WTC11 (cell line): ENCODE results near the gene C19orf47. TPM values are rescaled to one million over a fixed set of nuclear protein-coding genes. Genes with fewer than 3 reads are reported as not detected.

ENCODE experiments used
- ATAC-seq: fragments of 200-7000 bp; cut with Tn5 transposase; 2 replicates; pipeline ENCODE4 v1.10.0; 2021; ENCODE audit warnings: mild to moderate bottlenecking, moderate library complexity
- CTCF ChIA-PET: fragments of 300-600 bp; sonication (Branson Sonifier 250); formaldehyde crosslinking; loops from one replicate; lab custom pipeline; 2021; ENCODE audit warnings: antibody characterized with exemption; lab: Charles Lee
- POLR2A ChIA-PET: fragments of 350-600 bp; sonication (Branson Sonifier 250); formaldehyde crosslinking; loops from one replicate; lab custom pipeline; 2021; ENCODE audit warnings: antibody characterized with exemption; lab: Charles Lee
- DNase-seq: peaks from one replicate; pipeline ENCODE4 v3.0.0; 2021; ENCODE audit warnings: low spot score
- H3K27ac Mint-ChIP-seq: 2 replicates; pipeline ENCODE4 v1.8.0; 2021; ENCODE audit warnings: mixed read lengths
- H3K27me3 Mint-ChIP-seq: 2 replicates; pipeline ENCODE4 v1.8.0; 2021; ENCODE audit warnings: low read depth, mild to moderate bottlenecking, moderate library complexity, mixed read lengths
- H3K36me3 Mint-ChIP-seq: 2 replicates; pipeline ENCODE4 v1.8.0; 2021; ENCODE audit warnings: mixed read lengths
- H3K4me1 Mint-ChIP-seq: 2 replicates; pipeline ENCODE4 v1.8.0; 2022; ENCODE audit warnings: mixed read lengths
- H3K4me3 Mint-ChIP-seq: 2 replicates; pipeline ENCODE4 v1.8.0; 2021; ENCODE audit warnings: mild to moderate bottlenecking, moderate library complexity, mixed read lengths
- H3K9me3 Mint-ChIP-seq: 2 replicates; pipeline ENCODE4 v1.8.0; 2021; ENCODE audit warnings: mixed read lengths
- CBFB ChIP-seq: sonication (generic); formaldehyde crosslinking; IDR thresholded peaks from 2 replicates; pipeline ENCODE4 v1.8.1; 2022; ENCODE audit warnings: mild to moderate bottlenecking, low read depth, missing genetic modification reagents
- CREB1 ChIP-seq: sonication (generic); formaldehyde crosslinking; IDR thresholded peaks from 2 replicates; pipeline ENCODE4 v1.8.0; 2023; ENCODE audit warnings: mild to moderate bottlenecking, missing genetic modification reagents
- ESRRA ChIP-seq: sonication (generic); formaldehyde crosslinking; IDR thresholded peaks from 2 replicates; pipeline ENCODE4 v1.8.1; 2022; ENCODE audit warnings: mild to moderate bottlenecking, missing genetic modification reagents, borderline replicate concordance
- GABPB1 ChIP-seq: sonication (generic); formaldehyde crosslinking; IDR thresholded peaks from 2 replicates; pipeline ENCODE4 v1.8.1; 2023; ENCODE audit warnings: mild to moderate bottlenecking, missing genetic modification reagents
- MXD4 ChIP-seq: fragments of 250-450 bp; sonication (Bioruptor Pico); IDR thresholded peaks from 2 replicates; pipeline ENCODE4 v1.8.0; 2021; ENCODE audit warnings: mild to moderate bottlenecking, moderate library complexity, borderline replicate concordance
- MYBL2 ChIP-seq: sonication (generic); formaldehyde crosslinking; IDR thresholded peaks from 2 replicates; pipeline ENCODE4 v1.8.1; 2023; ENCODE audit warnings: mild to moderate bottlenecking, moderate library complexity, missing genetic modification reagents
- NFE2L1 ChIP-seq: sonication (generic); formaldehyde crosslinking; IDR thresholded peaks from 2 replicates; pipeline ENCODE4 v1.8.1; 2023; ENCODE audit warnings: missing genetic modification reagents
- PRRX2 ChIP-seq: fragments of 250-450 bp; sonication (Bioruptor Pico); IDR thresholded peaks from 2 replicates; pipeline ENCODE4 v1.8.0; 2021; ENCODE audit warnings: mild to moderate bottlenecking
- SMAD3 ChIP-seq: sonication (generic); formaldehyde crosslinking; IDR thresholded peaks from 2 replicates; pipeline ENCODE4 v1.8.0; 2022; ENCODE audit warnings: missing genetic modification reagents, mild to moderate bottlenecking, borderline replicate concordance
- ZNF219 ChIP-seq: sonication (generic); formaldehyde crosslinking; IDR thresholded peaks from 2 replicates; pipeline ENCODE4 v1.8.0; 2023; ENCODE audit warnings: missing genetic modification reagents, mild to moderate bottlenecking, borderline replicate concordance
- ZNF232 ChIP-seq: sonication (generic); formaldehyde crosslinking; IDR thresholded peaks from 2 replicates; pipeline ENCODE4 v1.8.0; 2022; ENCODE audit warnings: mild to moderate bottlenecking, missing genetic modification reagents
- total RNA-seq: library from RNA; stranded (reverse); gene quantifications from 3 replicates; pipeline ENCODE4 v1.2.3, GENCODE V29; 2021
- TF ChIP-seq, protein P1 (sequence below): sonication (generic); formaldehyde crosslinking; IDR thresholded peaks from 2 replicates; pipeline ENCODE4 v1.8.1; 2023; ENCODE audit warnings: mild to moderate bottlenecking, missing genetic modification reagents, moderate library complexity
- TF ChIP-seq, protein P2 (sequence below): sonication (generic); formaldehyde crosslinking; IDR thresholded peaks from 2 replicates; pipeline ENCODE4 v1.8.1; 2022; ENCODE audit warnings: mild to moderate bottlenecking, missing genetic modification reagents, moderate library complexity, borderline replicate concordance
- TF ChIP-seq, protein P3 (sequence below): sonication (generic); formaldehyde crosslinking; IDR thresholded peaks from 2 replicates; pipeline ENCODE4 v1.8.0; 2022; ENCODE audit warnings: mild to moderate bottlenecking, missing genetic modification reagents
- TF ChIP-seq, protein P4 (sequence below): sonication (generic); formaldehyde crosslinking; IDR thresholded peaks from 2 replicates; pipeline ENCODE4 v1.8.1; 2023; ENCODE audit warnings: mild to moderate bottlenecking, missing genetic modification reagents
- TF ChIP-seq, protein P5 (sequence below): sonication (generic); formaldehyde crosslinking; IDR thresholded peaks from 2 replicates; pipeline ENCODE4 v1.8.1; 2022; ENCODE audit warnings: mild to moderate bottlenecking, moderate library complexity, missing genetic modification reagents
- TF ChIP-seq, protein P6 (sequence below): sonication (generic); formaldehyde crosslinking; IDR thresholded peaks from 2 replicates; pipeline ENCODE4 v1.8.0; 2022; ENCODE audit warnings: mild to moderate bottlenecking, missing genetic modification reagents
- TF ChIP-seq, protein P7 (sequence below): fragments of 200-600 bp; IDR thresholded peaks from 2 replicates; pipeline ENCODE4 v1.8.0; 2022; ENCODE audit warnings: antibody characterized with exemption
- TF ChIP-seq, protein P8 (sequence below): sonication (generic); formaldehyde crosslinking; IDR thresholded peaks from 2 replicates; pipeline ENCODE4 v1.8.0; 2023; ENCODE audit warnings: missing genetic modification reagents, mild to moderate bottlenecking, borderline replicate concordance
- TF ChIP-seq, protein P9 (sequence below): sonication (generic); formaldehyde crosslinking; IDR thresholded peaks from 2 replicates; pipeline ENCODE4 v1.8.1; 2022; ENCODE audit warnings: missing genetic modification reagents, borderline replicate concordance

Gene C19orf47
- total RNA-seq, 1 experiment from 2014 or later, result 15.6 TPM

DNA sequence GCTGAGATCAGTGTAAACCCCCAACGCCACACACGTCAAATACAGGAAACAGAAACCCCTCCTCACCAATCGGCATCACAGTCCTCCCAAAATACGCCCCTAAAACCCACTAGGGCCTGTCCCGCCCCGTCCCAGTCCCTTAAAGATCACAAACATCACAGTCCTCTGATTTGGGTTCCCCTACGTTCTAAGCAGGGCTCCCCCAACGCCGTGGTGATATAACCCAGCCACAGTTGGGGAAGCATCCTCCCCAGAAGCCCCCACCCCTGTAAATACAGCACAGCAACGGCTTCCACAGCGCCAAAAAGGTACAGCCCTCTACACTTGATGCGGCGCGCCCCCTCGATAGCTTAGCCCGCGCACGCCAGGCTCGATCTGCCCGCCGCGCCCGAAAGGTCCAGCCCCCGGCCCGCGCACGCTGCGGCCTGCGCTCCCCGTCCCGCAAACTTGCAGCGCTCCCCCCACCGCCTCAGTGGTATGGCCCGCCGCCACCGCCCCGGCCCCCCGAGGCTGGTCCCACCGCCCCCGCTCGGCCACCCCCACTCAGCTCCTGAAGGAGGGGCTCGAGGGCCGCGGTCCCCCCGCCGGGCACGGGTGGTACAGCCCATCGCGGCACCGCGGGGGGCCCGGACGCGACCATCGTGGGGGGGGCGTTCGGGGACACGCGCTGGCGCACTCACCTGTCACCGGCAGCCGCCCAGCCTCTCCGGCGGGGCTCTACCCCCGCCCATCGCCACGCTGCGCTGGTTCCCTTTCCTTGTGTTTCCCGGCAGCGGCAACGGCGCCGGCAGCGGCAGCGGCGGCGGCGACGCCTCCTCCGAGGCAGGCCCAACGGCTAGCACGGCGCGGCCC lies 63.5 kb downstream of the C19orf47 start, which contains the start of gene AKT2:
AKT2 (minus strand) TSS at position 845 of the 852 bp plus-strand sequence. CDS start 20,078 bp downstream, outside the sequence.
- CTCF ChIA-PET, result interaction anchor here (0.7 to 1.7 kb wide), 8 partner anchors 9 to 522 kb away, joined by 3 to 6 read pairs (median 4); no protein-coding TSS in a partner anchor
- TF ChIP-seq, protein P1, sequence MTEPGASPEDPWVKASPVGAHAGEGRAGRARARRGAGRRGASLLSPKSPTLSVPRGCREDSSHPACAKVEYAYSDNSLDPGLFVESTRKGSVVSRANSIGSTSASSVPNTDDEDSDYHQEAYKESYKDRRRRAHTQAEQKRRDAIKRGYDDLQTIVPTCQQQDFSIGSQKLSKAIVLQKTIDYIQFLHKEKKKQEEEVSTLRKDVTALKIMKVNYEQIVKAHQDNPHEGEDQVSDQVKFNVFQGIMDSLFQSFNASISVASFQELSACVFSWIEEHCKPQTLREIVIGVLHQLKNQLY, result no peak
- TF ChIP-seq MXD4, result no peak
- TF ChIP-seq, protein P2, sequence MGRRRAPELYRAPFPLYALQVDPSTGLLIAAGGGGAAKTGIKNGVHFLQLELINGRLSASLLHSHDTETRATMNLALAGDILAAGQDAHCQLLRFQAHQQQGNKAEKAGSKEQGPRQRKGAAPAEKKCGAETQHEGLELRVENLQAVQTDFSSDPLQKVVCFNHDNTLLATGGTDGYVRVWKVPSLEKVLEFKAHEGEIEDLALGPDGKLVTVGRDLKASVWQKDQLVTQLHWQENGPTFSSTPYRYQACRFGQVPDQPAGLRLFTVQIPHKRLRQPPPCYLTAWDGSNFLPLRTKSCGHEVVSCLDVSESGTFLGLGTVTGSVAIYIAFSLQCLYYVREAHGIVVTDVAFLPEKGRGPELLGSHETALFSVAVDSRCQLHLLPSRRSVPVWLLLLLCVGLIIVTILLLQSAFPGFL (CRISPR knock-in tag), result no peak
- no peak for TF ChIP-seq CREB1
- TF ChIP-seq, protein P3, sequence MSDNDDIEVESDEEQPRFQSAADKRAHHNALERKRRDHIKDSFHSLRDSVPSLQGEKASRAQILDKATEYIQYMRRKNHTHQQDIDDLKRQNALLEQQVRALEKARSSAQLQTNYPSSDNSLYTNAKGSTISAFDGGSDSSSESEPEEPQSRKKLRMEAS (CRISPR knock-in tag), result peak; percentile 25; the same call in 1 of the 2 replicates
- TF ChIP-seq, protein P4, sequence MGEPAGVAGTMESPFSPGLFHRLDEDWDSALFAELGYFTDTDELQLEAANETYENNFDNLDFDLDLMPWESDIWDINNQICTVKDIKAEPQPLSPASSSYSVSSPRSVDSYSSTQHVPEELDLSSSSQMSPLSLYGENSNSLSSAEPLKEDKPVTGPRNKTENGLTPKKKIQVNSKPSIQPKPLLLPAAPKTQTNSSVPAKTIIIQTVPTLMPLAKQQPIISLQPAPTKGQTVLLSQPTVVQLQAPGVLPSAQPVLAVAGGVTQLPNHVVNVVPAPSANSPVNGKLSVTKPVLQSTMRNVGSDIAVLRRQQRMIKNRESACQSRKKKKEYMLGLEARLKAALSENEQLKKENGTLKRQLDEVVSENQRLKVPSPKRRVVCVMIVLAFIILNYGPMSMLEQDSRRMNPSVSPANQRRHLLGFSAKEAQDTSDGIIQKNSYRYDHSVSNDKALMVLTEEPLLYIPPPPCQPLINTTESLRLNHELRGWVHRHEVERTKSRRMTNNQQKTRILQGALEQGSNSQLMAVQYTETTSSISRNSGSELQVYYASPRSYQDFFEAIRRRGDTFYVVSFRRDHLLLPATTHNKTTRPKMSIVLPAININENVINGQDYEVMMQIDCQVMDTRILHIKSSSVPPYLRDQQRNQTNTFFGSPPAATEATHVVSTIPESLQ (CRISPR knock-in tag), result no peak
- no peak for TF ChIP-seq GABPB1 (CRISPR knock-in tag)
- no peak for TF ChIP-seq NFE2L1 (CRISPR knock-in tag)
- TF ChIP-seq MYBL2, result peak; percentile 57; the same call in 1 of the 2 replicates
- TF ChIP-seq ZNF232 (CRISPR knock-in tag), result no peak; the same call in 1 of the 2 replicates
- no peak for TF ChIP-seq PRRX2 (CRISPR knock-in tag)
- TF ChIP-seq, protein P5, sequence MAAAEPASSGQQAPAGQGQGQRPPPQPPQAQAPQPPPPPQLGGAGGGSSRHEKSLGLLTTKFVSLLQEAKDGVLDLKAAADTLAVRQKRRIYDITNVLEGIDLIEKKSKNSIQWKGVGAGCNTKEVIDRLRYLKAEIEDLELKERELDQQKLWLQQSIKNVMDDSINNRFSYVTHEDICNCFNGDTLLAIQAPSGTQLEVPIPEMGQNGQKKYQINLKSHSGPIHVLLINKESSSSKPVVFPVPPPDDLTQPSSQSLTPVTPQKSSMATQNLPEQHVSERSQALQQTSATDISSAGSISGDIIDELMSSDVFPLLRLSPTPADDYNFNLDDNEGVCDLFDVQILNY (CRISPR knock-in tag), result 0 out of 2 replicates have a peak, but pooled peaks have one; percentile 47
- TF ChIP-seq, protein P6, sequence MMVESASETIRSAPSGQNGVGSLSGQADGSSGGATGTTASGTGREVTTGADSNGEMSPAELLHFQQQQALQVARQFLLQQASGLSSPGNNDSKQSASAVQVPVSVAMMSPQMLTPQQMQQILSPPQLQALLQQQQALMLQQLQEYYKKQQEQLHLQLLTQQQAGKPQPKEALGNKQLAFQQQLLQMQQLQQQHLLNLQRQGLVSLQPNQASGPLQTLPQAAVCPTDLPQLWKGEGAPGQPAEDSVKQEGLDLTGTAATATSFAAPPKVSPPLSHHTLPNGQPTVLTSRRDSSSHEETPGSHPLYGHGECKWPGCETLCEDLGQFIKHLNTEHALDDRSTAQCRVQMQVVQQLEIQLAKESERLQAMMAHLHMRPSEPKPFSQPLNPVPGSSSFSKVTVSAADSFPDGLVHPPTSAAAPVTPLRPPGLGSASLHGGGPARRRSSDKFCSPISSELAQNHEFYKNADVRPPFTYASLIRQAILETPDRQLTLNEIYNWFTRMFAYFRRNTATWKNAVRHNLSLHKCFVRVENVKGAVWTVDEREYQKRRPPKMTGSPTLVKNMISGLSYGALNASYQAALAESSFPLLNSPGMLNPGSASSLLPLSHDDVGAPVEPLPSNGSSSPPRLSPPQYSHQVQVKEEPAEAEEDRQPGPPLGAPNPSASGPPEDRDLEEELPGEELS, result peak; percentile 10; the same call in 1 of the 2 replicates
- TF ChIP-seq, protein P7, sequence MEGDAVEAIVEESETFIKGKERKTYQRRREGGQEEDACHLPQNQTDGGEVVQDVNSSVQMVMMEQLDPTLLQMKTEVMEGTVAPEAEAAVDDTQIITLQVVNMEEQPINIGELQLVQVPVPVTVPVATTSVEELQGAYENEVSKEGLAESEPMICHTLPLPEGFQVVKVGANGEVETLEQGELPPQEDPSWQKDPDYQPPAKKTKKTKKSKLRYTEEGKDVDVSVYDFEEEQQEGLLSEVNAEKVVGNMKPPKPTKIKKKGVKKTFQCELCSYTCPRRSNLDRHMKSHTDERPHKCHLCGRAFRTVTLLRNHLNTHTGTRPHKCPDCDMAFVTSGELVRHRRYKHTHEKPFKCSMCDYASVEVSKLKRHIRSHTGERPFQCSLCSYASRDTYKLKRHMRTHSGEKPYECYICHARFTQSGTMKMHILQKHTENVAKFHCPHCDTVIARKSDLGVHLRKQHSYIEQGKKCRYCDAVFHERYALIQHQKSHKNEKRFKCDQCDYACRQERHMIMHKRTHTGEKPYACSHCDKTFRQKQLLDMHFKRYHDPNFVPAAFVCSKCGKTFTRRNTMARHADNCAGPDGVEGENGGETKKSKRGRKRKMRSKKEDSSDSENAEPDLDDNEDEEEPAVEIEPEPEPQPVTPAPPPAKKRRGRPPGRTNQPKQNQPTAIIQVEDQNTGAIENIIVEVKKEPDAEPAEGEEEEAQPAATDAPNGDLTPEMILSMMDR, result 0 out of 2 replicates have a peak, but pooled peaks have one; percentile 14
- no peak for TF ChIP-seq CBFB (CRISPR knock-in tag)
- no peak for TF ChIP-seq ESRRA (CRISPR knock-in tag)
- TF ChIP-seq, protein P8, sequence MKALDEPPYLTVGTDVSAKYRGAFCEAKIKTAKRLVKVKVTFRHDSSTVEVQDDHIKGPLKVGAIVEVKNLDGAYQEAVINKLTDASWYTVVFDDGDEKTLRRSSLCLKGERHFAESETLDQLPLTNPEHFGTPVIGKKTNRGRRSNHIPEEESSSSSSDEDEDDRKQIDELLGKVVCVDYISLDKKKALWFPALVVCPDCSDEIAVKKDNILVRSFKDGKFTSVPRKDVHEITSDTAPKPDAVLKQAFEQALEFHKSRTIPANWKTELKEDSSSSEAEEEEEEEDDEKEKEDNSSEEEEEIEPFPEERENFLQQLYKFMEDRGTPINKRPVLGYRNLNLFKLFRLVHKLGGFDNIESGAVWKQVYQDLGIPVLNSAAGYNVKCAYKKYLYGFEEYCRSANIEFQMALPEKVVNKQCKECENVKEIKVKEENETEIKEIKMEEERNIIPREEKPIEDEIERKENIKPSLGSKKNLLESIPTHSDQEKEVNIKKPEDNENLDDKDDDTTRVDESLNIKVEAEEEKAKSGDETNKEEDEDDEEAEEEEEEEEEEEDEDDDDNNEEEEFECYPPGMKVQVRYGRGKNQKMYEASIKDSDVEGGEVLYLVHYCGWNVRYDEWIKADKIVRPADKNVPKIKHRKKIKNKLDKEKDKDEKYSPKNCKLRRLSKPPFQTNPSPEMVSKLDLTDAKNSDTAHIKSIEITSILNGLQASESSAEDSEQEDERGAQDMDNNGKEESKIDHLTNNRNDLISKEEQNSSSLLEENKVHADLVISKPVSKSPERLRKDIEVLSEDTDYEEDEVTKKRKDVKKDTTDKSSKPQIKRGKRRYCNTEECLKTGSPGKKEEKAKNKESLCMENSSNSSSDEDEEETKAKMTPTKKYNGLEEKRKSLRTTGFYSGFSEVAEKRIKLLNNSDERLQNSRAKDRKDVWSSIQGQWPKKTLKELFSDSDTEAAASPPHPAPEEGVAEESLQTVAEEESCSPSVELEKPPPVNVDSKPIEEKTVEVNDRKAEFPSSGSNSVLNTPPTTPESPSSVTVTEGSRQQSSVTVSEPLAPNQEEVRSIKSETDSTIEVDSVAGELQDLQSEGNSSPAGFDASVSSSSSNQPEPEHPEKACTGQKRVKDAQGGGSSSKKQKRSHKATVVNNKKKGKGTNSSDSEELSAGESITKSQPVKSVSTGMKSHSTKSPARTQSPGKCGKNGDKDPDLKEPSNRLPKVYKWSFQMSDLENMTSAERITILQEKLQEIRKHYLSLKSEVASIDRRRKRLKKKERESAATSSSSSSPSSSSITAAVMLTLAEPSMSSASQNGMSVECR (CRISPR knock-in tag), result 0 out of 2 replicates have a peak, but pooled peaks have one; percentile 38
- TF ChIP-seq, protein P9, sequence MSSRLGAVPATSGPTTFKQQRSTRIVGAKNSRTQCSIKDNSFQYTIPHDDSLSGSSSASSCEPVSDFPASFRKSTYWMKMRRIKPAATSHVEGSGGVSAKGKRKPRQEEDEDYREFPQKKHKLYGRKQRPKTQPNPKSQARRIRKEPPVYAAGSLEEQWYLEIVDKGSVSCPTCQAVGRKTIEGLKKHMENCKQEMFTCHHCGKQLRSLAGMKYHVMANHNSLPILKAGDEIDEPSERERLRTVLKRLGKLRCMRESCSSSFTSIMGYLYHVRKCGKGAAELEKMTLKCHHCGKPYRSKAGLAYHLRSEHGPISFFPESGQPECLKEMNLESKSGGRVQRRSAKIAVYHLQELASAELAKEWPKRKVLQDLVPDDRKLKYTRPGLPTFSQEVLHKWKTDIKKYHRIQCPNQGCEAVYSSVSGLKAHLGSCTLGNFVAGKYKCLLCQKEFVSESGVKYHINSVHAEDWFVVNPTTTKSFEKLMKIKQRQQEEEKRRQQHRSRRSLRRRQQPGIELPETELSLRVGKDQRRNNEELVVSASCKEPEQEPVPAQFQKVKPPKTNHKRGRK, result no peak
- peak; percentile 54; the same call in 1 of the 2 replicates for TF ChIP-seq SMAD3
- TF ChIP-seq ZNF219, result 0 out of 2 replicates have a peak, but pooled peaks have one; percentile 13

More for the DNA sequence above, 63.5 kb downstream of the C19orf47 start, which contains the start of gene AKT2:
- peak; percentile 88 for DNase-seq
- Mint-ChIP-seq H3K27ac (peak within 1 kb of the TSS; percentile 99), H3K27me3 (no peaks in the 10 kb centered on the region), H3K36me3 (no peaks in the 10 kb centered on the region), H3K4me1 (peaks cover 35% of the 10 kb centered on the region), H3K4me3 (peak within 1 kb of the TSS; percentile 84), H3K9me3 (no peaks in the 10 kb centered on the region)
- ATAC-seq, result peak; percentile 46
- POLR2A ChIA-PET, result interaction anchor here (0.5 to 0.7 kb wide), 5 partner anchors 10 to 361 kb away, joined by 3 to 9 read pairs (median 3); no protein-coding TSS in a partner anchor
